22Rv1 (cell line): ENCODE results near the gene TENM4.

ENCODE experiments used
- H3K27ac ChIP-seq: fragments of 450-650 bp; 2 replicates; pipeline ENCODE4 v1.5.1; 2017
- ZFX ChIP-seq: fragments of 450-650 bp; IDR thresholded peaks from 2 replicates; pipeline ENCODE4 v1.6.1; 2017; ENCODE audit warnings: antibody characterized with exemption, borderline replicate concordance
- TF ChIP-seq, protein P1 (sequence below): fragments of 450-650 bp; IDR thresholded peaks from 2 replicates; pipeline ENCODE4 v1.5.1; 2017; ENCODE audit warnings: mild to moderate bottlenecking

TENM4 gene

GRCh38 chr11:79159657-79160450, 281.0 kb downstream of the TENM4 start:
- no peak for TF ChIP-seq ZFX
- TF ChIP-seq, protein P1, sequence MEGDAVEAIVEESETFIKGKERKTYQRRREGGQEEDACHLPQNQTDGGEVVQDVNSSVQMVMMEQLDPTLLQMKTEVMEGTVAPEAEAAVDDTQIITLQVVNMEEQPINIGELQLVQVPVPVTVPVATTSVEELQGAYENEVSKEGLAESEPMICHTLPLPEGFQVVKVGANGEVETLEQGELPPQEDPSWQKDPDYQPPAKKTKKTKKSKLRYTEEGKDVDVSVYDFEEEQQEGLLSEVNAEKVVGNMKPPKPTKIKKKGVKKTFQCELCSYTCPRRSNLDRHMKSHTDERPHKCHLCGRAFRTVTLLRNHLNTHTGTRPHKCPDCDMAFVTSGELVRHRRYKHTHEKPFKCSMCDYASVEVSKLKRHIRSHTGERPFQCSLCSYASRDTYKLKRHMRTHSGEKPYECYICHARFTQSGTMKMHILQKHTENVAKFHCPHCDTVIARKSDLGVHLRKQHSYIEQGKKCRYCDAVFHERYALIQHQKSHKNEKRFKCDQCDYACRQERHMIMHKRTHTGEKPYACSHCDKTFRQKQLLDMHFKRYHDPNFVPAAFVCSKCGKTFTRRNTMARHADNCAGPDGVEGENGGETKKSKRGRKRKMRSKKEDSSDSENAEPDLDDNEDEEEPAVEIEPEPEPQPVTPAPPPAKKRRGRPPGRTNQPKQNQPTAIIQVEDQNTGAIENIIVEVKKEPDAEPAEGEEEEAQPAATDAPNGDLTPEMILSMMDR = no peak
- H3K27ac ChIP-seq = no peak overlapping the region

GRCh38 chr11:79157738-79158137, 283.1 kb downstream of the TENM4 start:
- TF ChIP-seq, protein P1 = no peak
- TF ChIP-seq ZFX = no peak
- H3K27ac ChIP-seq = no peak overlapping the region

DNA sequence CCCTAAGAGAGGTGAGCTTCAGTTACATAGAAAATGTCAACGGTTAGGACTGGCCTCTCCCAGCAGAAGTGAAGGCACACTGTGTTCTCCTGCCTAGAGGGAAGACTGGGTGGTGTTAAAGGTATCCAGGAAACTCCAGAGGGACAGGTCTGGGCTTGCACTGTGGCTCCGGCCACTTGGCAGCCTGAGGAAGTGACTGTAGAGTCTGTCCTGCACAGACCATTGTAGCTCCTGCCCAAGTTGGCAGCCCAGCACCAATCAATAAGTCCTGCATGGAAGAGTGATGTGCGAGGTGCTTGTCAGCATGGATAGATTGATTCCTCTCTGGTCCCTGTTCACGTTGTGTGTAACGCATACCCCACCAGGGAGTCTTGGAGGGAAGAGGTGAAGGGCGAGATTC, 284.8 kb downstream of the TENM4 start:
- H3K27ac ChIP-seq = no peak overlapping the region
- TF ChIP-seq, protein P1 = no peak
- no peak for TF ChIP-seq ZFX

DNA sequence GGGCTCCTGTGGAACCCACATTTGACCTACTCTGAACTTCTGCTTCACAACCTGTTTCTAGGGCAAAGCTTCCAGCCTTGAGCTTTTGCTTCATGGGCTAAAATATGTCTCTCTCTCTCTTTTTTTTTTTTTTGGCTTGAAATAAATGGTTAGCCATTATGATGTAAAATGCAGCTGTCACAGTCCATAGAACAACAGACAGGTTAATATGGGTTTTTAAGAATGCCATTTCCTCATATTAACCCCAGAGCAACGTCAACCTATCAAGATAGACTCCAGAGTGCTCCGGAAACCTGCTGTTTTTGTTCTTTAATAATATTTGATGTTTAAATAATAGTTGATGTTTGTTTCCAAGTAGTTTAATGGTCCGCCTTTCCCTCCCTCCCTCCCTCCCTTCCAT, 285.6 kb downstream of the TENM4 start:
- no peak for TF ChIP-seq ZFX
- TF ChIP-seq, protein P1 = no peak

DNA sequence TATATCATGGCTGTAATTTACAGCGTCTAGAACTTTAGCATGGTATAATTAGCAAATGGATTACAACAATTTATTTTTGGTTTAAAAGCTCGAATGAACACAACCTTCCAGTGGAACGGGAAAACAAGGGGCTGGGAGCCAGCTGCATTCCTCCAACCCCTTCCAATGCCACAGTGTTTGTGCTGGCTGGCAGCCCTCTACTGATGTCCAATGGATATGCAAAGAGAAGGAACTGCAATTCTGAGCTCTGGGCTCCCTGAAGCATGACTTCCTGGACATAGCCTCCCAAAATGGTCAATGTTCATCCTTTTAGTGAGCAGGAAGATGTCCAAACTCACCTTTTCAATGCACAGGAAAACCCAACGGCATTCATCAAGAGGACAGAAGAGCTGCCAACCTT, 288.3 kb downstream of the TENM4 start:
- TF ChIP-seq, protein P1 = no peak
- no peak for TF ChIP-seq ZFX

More for the DNA sequence above, 285.6 kb downstream of the TENM4 start:
- H3K27ac ChIP-seq = no peak overlapping the region

GRCh38 chr11:79151396-79151795, 289.4 kb downstream of the TENM4 start:
- H3K27ac ChIP-seq = no peak overlapping the region
- TF ChIP-seq, protein P1 = no peak
- no peak for TF ChIP-seq ZFX

More for the DNA sequence above, 288.3 kb downstream of the TENM4 start:
- no peak overlapping the region for H3K27ac ChIP-seq

GRCh38 chr11:79150966-79151365, 289.9 kb downstream of the TENM4 start:
- TF ChIP-seq ZFX = no peak
- TF ChIP-seq, protein P1 = no peak

More at GRCh38 chr11:79150966-79151365, 289.9 kb downstream of the TENM4 start:
- no peak overlapping the region for H3K27ac ChIP-seq
